ENCODE measurements around the gene GIMAP1. TPM values are rescaled to one million over a fixed set of nuclear protein-coding genes. Genes with fewer than 3 reads are reported as not detected.

GIMAP1 gene
- total RNA-seq, 2 donors from 2014 or later = 3.9 to 4.2 TPM

DNA sequence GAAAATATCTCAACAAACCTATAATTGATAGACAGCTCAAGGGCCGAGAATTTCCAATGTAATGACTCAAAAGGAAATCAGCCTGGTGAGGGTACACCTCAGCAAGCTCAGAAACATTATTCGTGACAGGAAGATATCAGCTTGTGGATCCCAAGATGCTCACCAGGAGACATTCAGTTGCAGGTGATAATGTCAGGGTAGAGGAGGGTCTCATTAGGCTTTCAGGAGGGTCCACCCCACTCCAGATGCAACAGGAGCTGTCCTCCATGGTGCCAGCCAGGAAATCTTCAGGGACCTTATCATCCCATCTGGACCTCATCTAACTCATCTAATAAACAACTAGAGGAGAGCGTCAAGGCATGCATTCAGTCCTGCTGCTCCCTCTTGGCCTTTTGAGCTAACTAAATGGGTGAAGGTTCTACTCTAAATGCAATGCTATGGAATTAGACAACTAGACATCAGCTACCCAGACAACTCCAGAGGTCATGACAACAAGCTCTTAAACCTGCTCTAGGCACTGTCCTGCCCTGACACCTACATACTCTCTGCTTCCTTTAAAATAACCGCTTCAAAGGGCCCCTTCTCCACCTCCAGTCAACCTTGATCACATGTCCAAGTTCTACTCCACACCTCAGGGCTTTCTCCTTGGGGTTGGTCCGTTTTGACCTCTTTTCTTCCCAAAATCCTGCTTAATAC is 16.5 kb downstream of the GIMAP1 start:
- no peak for TF ChIP-seq POLR2A (IDR thresholded peaks at IDR 0.05)
- TF ChIP-seq, protein P1, sequence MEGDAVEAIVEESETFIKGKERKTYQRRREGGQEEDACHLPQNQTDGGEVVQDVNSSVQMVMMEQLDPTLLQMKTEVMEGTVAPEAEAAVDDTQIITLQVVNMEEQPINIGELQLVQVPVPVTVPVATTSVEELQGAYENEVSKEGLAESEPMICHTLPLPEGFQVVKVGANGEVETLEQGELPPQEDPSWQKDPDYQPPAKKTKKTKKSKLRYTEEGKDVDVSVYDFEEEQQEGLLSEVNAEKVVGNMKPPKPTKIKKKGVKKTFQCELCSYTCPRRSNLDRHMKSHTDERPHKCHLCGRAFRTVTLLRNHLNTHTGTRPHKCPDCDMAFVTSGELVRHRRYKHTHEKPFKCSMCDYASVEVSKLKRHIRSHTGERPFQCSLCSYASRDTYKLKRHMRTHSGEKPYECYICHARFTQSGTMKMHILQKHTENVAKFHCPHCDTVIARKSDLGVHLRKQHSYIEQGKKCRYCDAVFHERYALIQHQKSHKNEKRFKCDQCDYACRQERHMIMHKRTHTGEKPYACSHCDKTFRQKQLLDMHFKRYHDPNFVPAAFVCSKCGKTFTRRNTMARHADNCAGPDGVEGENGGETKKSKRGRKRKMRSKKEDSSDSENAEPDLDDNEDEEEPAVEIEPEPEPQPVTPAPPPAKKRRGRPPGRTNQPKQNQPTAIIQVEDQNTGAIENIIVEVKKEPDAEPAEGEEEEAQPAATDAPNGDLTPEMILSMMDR (IDR thresholded peaks at IDR 0.05) = no peak
- TF ChIP-seq POLR2AphosphoS5 (IDR thresholded peaks at IDR 0.05) = no peak

DNA sequence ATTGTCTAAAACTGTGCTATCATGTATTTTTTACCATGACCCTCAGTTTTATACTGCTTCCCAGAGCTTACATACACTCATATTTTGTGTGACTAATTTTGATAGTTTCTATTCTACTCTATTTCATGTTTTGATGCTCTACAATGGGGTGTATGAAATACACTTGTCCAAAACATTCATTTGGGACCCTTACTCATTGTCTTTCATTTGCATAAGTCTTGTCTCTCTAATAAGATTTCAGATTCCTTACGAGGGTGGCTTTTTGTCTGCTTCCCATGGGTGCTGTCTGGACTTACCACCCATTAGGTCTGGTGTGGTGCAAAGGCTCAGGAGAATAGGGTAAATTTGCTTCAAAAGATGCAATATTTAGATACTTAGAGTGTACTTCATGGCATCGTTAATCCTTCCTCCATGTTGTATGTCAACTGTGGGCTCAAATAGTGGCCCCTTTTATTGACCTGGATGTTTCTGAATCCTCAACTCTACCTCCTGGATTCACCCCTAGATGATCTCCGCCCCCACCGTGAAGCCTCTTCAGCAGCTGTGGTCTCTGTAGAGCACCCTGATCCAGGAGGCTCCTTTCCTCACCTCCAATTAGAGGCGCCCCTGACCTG is 17.2 kb downstream of the GIMAP1 start:
- Histone ChIP-seq H3K27ac (no peak overlapping the region), H3K4me1 (replicated peaks) (no peaks in the 10 kb centered on the region), H3K36me3 (no peaks in the 10 kb centered on the region), H3K9me3 (no peaks in the 10 kb centered on the region), H3K4me3 (no peak overlapping the region), H3K27me3 (replicated peaks; ENCODE audit: insufficient read depth) (no peaks in the 10 kb centered on the region)
- TF ChIP-seq, protein P1 (IDR thresholded peaks at IDR 0.05) = no peak
- no peak for TF ChIP-seq POLR2A (IDR thresholded peaks at IDR 0.05)
- no peak for TF ChIP-seq POLR2AphosphoS5 (IDR thresholded peaks at IDR 0.05)
- WGBS = 92% methylated on average over 5 of the region's 5 CpGs
- intact Hi-C loops (cut with DNase I) = no loop called here
- no peak for DNase-seq (ENCODE audit: low spot score)

More for the DNA sequence above, 16.5 kb downstream of the GIMAP1 start:
- no peaks in the 10 kb centered on the region for H3K9me3 ChIP-seq
- H3K4me3 ChIP-seq = no peak overlapping the region
- 68% methylated on average over 5 of the region's 5 CpGs for WGBS
- H3K4me1 ChIP-seq (replicated peaks) = no peaks in the 10 kb centered on the region
- intact Hi-C loops (cut with DNase I) = no loop called here
- no peak overlapping the region for H3K27ac ChIP-seq
- no peaks in the 10 kb centered on the region for H3K27me3 ChIP-seq (replicated peaks; ENCODE audit: insufficient read depth)
- no peaks in the 10 kb centered on the region for H3K36me3 ChIP-seq
- DNase-seq (ENCODE audit: low spot score) = no peak

DNA sequence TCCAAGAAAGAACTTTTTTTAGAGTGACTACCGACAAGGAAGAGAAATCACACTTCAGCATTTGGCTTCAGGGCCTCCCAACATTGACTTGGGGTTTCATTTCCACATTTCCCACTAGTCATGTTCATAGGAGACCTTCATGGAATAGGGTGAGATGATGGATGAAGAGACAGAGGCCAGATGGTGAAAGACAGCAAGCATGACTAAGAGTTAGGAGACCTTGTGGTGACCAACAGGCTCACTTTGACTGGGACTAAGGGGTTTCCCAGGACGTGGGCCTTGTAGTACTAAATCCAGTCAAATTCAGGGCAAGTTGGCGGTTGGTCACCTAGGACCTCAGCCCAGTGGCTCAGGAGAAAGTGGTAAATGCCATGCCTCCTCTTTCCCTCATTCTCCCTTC is 17.8 kb downstream of the GIMAP1 start:
- no peak overlapping the region for H3K27ac ChIP-seq
- 89% methylated on average over 3 of the region's 3 CpGs for WGBS
- no peak for DNase-seq (ENCODE audit: low spot score)
- no peaks in the 10 kb centered on the region for H3K4me1 ChIP-seq (replicated peaks)
- intact Hi-C loops (cut with DNase I) = no loop called here
- H3K4me3 ChIP-seq = no peak overlapping the region
- H3K9me3 ChIP-seq = no peaks in the 10 kb centered on the region
- no peaks in the 10 kb centered on the region for H3K36me3 ChIP-seq
- TF ChIP-seq, protein P1 (IDR thresholded peaks at IDR 0.05) = no peak
- TF ChIP-seq POLR2AphosphoS5 (IDR thresholded peaks at IDR 0.05) (no peak), POLR2A (IDR thresholded peaks at IDR 0.05) (no peak)
- no peaks in the 10 kb centered on the region for H3K27me3 ChIP-seq (replicated peaks; ENCODE audit: insufficient read depth)

DNA sequence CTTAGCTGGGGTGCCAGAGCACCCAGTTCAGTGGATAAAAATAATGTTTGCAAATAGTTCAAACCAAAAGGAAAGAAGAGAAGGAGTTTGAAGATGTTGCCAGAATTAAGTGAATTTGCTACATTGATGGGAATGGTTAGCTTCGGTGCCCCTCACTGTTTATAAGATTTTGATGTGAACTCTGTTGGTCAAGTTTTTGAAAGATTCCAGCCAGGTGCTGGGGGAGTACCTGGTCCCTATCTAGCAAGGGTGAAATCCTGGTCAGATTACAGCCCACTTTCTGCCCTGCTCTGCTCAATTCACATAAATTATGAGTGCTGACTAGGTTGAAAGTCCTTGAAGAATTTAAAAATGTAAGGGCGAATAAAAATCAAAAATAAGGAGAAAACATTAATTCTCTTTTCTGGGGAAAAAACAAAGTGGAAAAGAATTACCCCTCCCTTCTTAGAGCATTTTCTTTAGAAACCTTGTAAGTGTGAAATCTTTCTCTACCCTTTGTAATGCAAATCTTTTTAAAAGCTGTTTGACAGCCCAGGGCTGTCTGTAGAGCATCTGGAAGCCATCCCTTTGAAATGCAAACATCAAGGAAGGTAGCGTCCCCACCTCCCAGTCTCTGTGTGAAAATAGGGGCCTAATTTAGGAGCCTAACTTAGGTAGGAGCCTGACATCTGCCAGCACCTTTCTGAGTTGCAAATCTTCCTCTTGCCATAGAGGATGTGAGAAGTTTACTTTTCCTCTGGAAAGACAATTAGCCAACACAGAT is 19.4 kb downstream of the GIMAP1 start:
- H3K36me3 ChIP-seq = no peaks in the 10 kb centered on the region
- no peak for DNase-seq (ENCODE audit: low spot score)
- no peak overlapping the region for H3K4me3 ChIP-seq
- no peaks in the 10 kb centered on the region for H3K4me1 ChIP-seq (replicated peaks)
- intact Hi-C loops (cut with DNase I) = no loop called here
- TF ChIP-seq POLR2AphosphoS5 (IDR thresholded peaks at IDR 0.05) = no peak
- H3K9me3 ChIP-seq = no peaks in the 10 kb centered on the region
- H3K27me3 ChIP-seq (replicated peaks; ENCODE audit: insufficient read depth) = no peaks in the 10 kb centered on the region
- H3K27ac ChIP-seq = no peak overlapping the region
- WGBS = 54% methylated on average over 3 of the region's 3 CpGs

DNA sequence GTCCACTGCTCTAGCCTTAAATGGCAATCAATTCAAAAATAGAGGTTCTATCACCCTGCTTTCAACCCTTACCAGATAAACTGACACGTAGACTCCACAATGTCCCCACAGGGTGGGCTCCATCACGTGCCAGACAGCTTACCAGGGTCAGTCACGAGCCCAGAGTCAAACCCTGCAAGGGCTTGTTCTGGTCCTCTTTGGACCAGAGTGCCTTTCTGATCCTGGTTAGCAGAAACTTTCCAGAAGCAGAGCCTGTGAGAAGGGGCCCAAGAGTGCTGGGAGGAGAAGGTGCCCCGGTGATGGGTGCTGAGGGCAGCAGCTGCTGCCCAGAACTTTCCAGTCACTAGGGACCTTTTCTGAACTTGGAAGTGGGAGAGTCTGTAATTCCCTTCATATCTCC is 20.5 kb downstream of the GIMAP1 start:
- no peak for DNase-seq (ENCODE audit: low spot score)
- TF ChIP-seq POLR2A (IDR thresholded peaks at IDR 0.05) (no peak), POLR2AphosphoS5 (IDR thresholded peaks at IDR 0.05) (no peak)
- TF ChIP-seq, protein P1 (IDR thresholded peaks at IDR 0.05) = no peak
- 62% methylated on average over 4 of the region's 4 CpGs for WGBS
- Histone ChIP-seq H3K9me3 (no peaks in the 10 kb centered on the region), H3K4me1 (replicated peaks) (no peaks in the 10 kb centered on the region), H3K36me3 (no peaks in the 10 kb centered on the region), H3K27ac (no peak overlapping the region), H3K27me3 (replicated peaks; ENCODE audit: insufficient read depth) (no peaks in the 10 kb centered on the region), H3K4me3 (peak overlapping the region in 1 of 2 donors; percentile 26)
- intact Hi-C loops (cut with DNase I) = no loop called here

Data from prostate gland (tissue), 2 donors.